Prostate gland (tissue), 2 donors: ENCODE results near the gene HBE1. TPM values are rescaled to one million over a fixed set of nuclear protein-coding genes. Genes with fewer than 3 reads are reported as not detected.

Experiments used
- DNase-seq: peaks from one replicate; pipeline ENCODE4 v3.0.0-alpha.2; 2019; ENCODE audit warnings: low spot score
- H3K27ac ChIP-seq, 2 donors: fragments of 200-600 bp; sonication (generic); 2 replicates each; pipeline ENCODE4 v1.5.1; 2017 to 2019
- H3K27me3 ChIP-seq: fragments of 200-600 bp; sonication (generic); replicated peaks from 2 replicates; pipeline ENCODE4 v1.5.1; 2019; ENCODE audit not compliant: insufficient read depth
- H3K36me3 ChIP-seq, 2 donors: fragments of 200-600 bp; sonication (generic); 1 replicate in 1 of 2; 2 replicates in 1 of 2; pipeline versions ENCODE4 v1.5.1 to v1.8.1; 2017 to 2019
- H3K4me1 ChIP-seq: fragments of 200-600 bp; sonication (generic); replicated peaks from 2 replicates; pipeline ENCODE4 v1.5.1; 2019
- H3K4me3 ChIP-seq, 2 donors: fragments of 200-600 bp; sonication (generic); 2 replicates each; pipeline ENCODE4 v1.5.1; 2017 to 2019
- H3K9me3 ChIP-seq: fragments of 200-600 bp; sonication (generic); 2 replicates; pipeline ENCODE4 v1.5.1; 2017
- CTCF ChIP-seq, 4 experiments: fragments of 200-600 bp in 2 of 4; fragments of 450-650 bp in 2 of 4; sonication (generic) in 2 of 4; IDR thresholded peaks; 1 replicate in 3 of 4; 2 replicates in 1 of 4; pipeline ENCODE4 v1.5.1; 2016 to 2019; ENCODE audit warnings: antibody characterized with exemption in 4 of 4, mild to moderate bottlenecking in 2 of 4, moderate library complexity in 2 of 4
- POLR2A ChIP-seq: fragments of 450-650 bp; IDR thresholded peaks from one replicate; pipeline ENCODE4 v1.6.1; 2016; ENCODE audit warnings: antibody characterized with exemption, mild to moderate bottlenecking
- POLR2AphosphoS5 ChIP-seq: sonication (generic); formaldehyde crosslinking; IDR thresholded peaks from one replicate; pipeline ENCODE4 v1.6.1; 2017; ENCODE audit warnings: antibody characterized with exemption
- WGBS: methylation state at CpG from one replicate; pipeline ENCODE4 v1.1.5; 2018; 5-methylcytosine and 5-hydroxymethylcytosine counted together
- intact Hi-C: fragments of 100-400 bp; cut with DNase I; formaldehyde crosslinking; loops from one replicate; pipeline ENCODE4 v1.14.2; 2022
- total RNA-seq, 2 donors: library from RNA; depleted of rRNA; stranded (reverse); fragments of >200 nt; gene quantifications; one replicate each; pipeline ENCODE4 v1.1.0, GENCODE V29; 2016

The HBE1 gene
- total RNA-seq, 2 donors from 2014 or later, result not detected

- no peak overlapping the region for H3K4me3 ChIP-seq
- H3K4me1 ChIP-seq, result no peaks in the 10 kb centered on the region
- H3K27me3 ChIP-seq, result no peaks in the 10 kb centered on the region
- no peak for DNase-seq
- H3K36me3 ChIP-seq, result no peaks in the 10 kb centered on the region
- 94% methylated on average over 8 of the region's 8 CpGs for WGBS
- H3K27ac ChIP-seq, result no peak overlapping the region
- intact Hi-C loops, result no loop called here
- no peaks in the 10 kb centered on the region for H3K9me3 ChIP-seq
- TF ChIP-seq POLR2A (no peak), CTCF (IDR thresholded peaks at IDR 0.05) (no peak), POLR2AphosphoS5 (no peak)
Observed at GRCh38 chr11:5293028-5293427, 23.3 kb upstream of the HBE1 start.

- DNase-seq, result no peak
- TF ChIP-seq POLR2AphosphoS5 (no peak), POLR2A (no peak), CTCF (IDR thresholded peaks at IDR 0.05) (peak in 2 of 4 experiments; percentile 24 to 32)
- H3K36me3 ChIP-seq, result no peaks in the 10 kb centered on the region
- H3K4me1 ChIP-seq, result no peaks in the 10 kb centered on the region
- intact Hi-C loops, result no loop called here
- H3K27me3 ChIP-seq, result no peaks in the 10 kb centered on the region
- H3K27ac ChIP-seq, result no peak overlapping the region
- whole genome bisulfite sequencing, result 87% methylated on average over 1 of the region's 1 CpG
- no peaks in the 10 kb centered on the region for H3K9me3 ChIP-seq
- no peak overlapping the region for H3K4me3 ChIP-seq
Observed at GRCh38 chr11:5291207-5291838, 21.6 kb upstream of the HBE1 start.

DNA sequence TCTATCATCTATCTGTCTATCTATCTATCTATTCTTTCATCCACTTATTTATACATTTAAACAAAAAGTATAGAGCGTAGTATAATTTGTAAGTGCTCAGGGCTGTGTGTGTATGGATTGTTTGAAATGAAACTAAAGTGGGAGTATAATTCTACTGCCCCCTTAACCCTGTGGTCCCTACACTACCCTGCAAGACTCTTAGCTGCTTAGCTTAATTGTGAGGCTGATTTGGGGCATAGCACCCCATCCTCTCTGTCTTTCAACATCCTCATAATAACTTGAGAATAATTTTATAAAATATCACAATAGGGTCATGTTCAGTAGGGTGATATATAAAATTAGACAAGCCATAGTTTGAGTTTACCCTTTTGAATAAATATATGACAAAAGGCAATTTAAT, 20.4 kb upstream of the HBE1 start:
- no peak overlapping the region for H3K27ac ChIP-seq
- H3K4me1 ChIP-seq, result no peaks in the 10 kb centered on the region
- no peaks in the 10 kb centered on the region for H3K9me3 ChIP-seq
- no peak for DNase-seq
- no peak overlapping the region for H3K4me3 ChIP-seq
- H3K36me3 ChIP-seq, result no peaks in the 10 kb centered on the region
- no peaks in the 10 kb centered on the region for H3K27me3 ChIP-seq
- no peak for TF ChIP-seq POLR2A
- TF ChIP-seq POLR2AphosphoS5, result no peak
- TF ChIP-seq CTCF (IDR thresholded peaks at IDR 0.05), result no peak
- intact Hi-C loops, result no loop called here
- WGBS, result 89% methylated on average over 1 of the region's 1 CpG

GRCh38 chr11:5289696-5290095, 20.0 kb upstream of the HBE1 start:
- Histone ChIP-seq H3K9me3 (no peaks in the 10 kb centered on the region), H3K4me1 (no peaks in the 10 kb centered on the region), H3K4me3 (no peak overlapping the region), H3K36me3 (no peaks in the 10 kb centered on the region), H3K27me3 (no peaks in the 10 kb centered on the region), H3K27ac (no peak overlapping the region)
- no peak for DNase-seq
- intact Hi-C loops, result no loop called here
- TF ChIP-seq POLR2A (no peak), CTCF (IDR thresholded peaks at IDR 0.05) (no peak), POLR2AphosphoS5 (no peak)

GRCh38 chr11:5288906-5289550, 19.3 kb upstream of the HBE1 start:
- no peak for DNase-seq
- Histone ChIP-seq H3K27me3 (no peaks in the 10 kb centered on the region), H3K4me3 (no peak overlapping the region), H3K9me3 (no peaks in the 10 kb centered on the region), H3K27ac (no peak overlapping the region), H3K36me3 (no peaks in the 10 kb centered on the region), H3K4me1 (no peaks in the 10 kb centered on the region)
- WGBS, result 84% methylated on average over 6 of the region's 6 CpGs
- no peak for TF ChIP-seq POLR2A
- no peak for TF ChIP-seq CTCF (IDR thresholded peaks at IDR 0.05)
- no peak for TF ChIP-seq POLR2AphosphoS5
- intact Hi-C loops, result no loop called here
